PC-3 (cell line): ENCODE measurements around the gene IL1RAP. TPM values are rescaled to one million over a fixed set of nuclear protein-coding genes. Genes with fewer than 3 reads are reported as not detected.

Source experiments
- ATAC-seq: fragments of 200-7000 bp; cut with Tn5 transposase; 2 replicates; pipeline ENCODE4 v1.9.1; 2020; ENCODE audit warnings: mild to moderate bottlenecking, moderate library complexity
- BruUV-seq: library from RNA; stranded (reverse); fragments of 400-500 nt; replicated peaks from 2 replicates; lab custom pipeline; 2021; lab: Mats Ljungman, UMichigan
- CTCF ChIA-PET: fragments of 300-600 bp; sonication (Branson Sonifier 250); formaldehyde crosslinking; loops from one replicate; lab custom pipeline; 2022; ENCODE audit warnings: antibody characterized with exemption; lab: Charles Lee
- POLR2A ChIA-PET: fragments of 300-600 bp; sonication (Branson Sonifier 250); formaldehyde crosslinking; loops from one replicate; lab custom pipeline; 2022; ENCODE audit warnings: antibody characterized with exemption; ENCODE audit not compliant: unreplicated experiment; lab: Charles Lee
- DNase-seq: peaks from one replicate; pipeline ENCODE4 v3.0.0-alpha.2; 2015
- H2AFZ ChIP-seq: fragments of 300-600 bp; sonication (generic); 2 replicates; pipeline ENCODE4 v1.6.0; 2016; ENCODE audit warnings: antibody characterized with exemption, low read length
- H3F3A ChIP-seq: fragments of 300-600 bp; sonication (generic); one replicate; pipeline ENCODE4 v1.6.0; 2017; ENCODE audit warnings: antibody characterized with exemption, low read length, control low read depth, mild to moderate bottlenecking; ENCODE audit not compliant: unreplicated experiment
- H3K27ac ChIP-seq: fragments of 300-600 bp; sonication (generic); 2 replicates; pipeline ENCODE4 v1.5.1; 2016; ENCODE audit warnings: mild to moderate bottlenecking, low read length
- H3K27me3 ChIP-seq: fragments of 300-600 bp; sonication (generic); 2 replicates; pipeline ENCODE4 v1.6.1; 2016; ENCODE audit warnings: low read length, mixed read lengths
- H3K36me3 ChIP-seq: fragments of 300-600 bp; sonication (generic); 2 replicates; pipeline ENCODE4 v1.6.1; 2016; ENCODE audit warnings: low read depth, mixed run types, low read length, mixed read lengths
- H3K4me1 ChIP-seq: fragments of 300-600 bp; sonication (generic); 2 replicates; pipeline ENCODE4 v1.5.1; 2016; ENCODE audit warnings: low read length; ENCODE audit not compliant: insufficient read depth
- H3K4me2 ChIP-seq: fragments of 300-600 bp; sonication (generic); 2 replicates; pipeline ENCODE4 v1.6.0; 2016; ENCODE audit warnings: low read length
- H3K4me3 ChIP-seq: fragments of 300-600 bp; sonication (generic); 2 replicates; pipeline ENCODE4 v1.5.1; 2016; ENCODE audit warnings: mild to moderate bottlenecking, low read length, mixed read lengths
- H3K79me2 ChIP-seq: fragments of 300-600 bp; sonication (generic); 2 replicates; pipeline ENCODE4 v1.6.1; 2017; ENCODE audit warnings: low read length, mixed read lengths
- H3K9ac ChIP-seq: fragments of 300-600 bp; sonication (generic); 2 replicates; pipeline ENCODE4 v1.6.0; 2016; ENCODE audit warnings: mild to moderate bottlenecking, low read length
- H3K9me2 ChIP-seq: fragments of 300-600 bp; sonication (generic); replicated peaks from 2 replicates; pipeline ENCODE4 v1.6.1; 2016; ENCODE audit warnings: mixed run types, low read length, mixed read lengths
- H3K9me3 ChIP-seq: fragments of 300-600 bp; sonication (generic); 2 replicates; pipeline ENCODE4 v1.6.1; 2016; ENCODE audit warnings: low read length, mixed read lengths
- H4K20me1 ChIP-seq: fragments of 300-600 bp; sonication (generic); 2 replicates; pipeline ENCODE4 v1.6.1; 2016; ENCODE audit warnings: low read length, mixed read lengths
- EZH2 ChIP-seq: fragments of 300-600 bp; sonication (generic); IDR thresholded peaks from one replicate; pipeline ENCODE4 v1.6.1; 2017; ENCODE audit warnings: antibody characterized with exemption, mild to moderate bottlenecking, low read length; ENCODE audit not compliant: unreplicated experiment
- EZH2phosphoT487 ChIP-seq: fragments of 300-600 bp; sonication (generic); IDR thresholded peaks from 2 replicates; pipeline ENCODE4 v1.6.1; 2018; ENCODE audit warnings: mild to moderate bottlenecking, antibody characterized with exemption, low read length, borderline replicate concordance
- intact Hi-C: fragments of 100-400 bp; cut with micrococcal nuclease; formaldehyde crosslinking; loops from 2 replicates; pipeline ENCODE4 v1.9.0; 2023
- total RNA-seq: library from RNA; depleted of rRNA; stranded (reverse); fragments of >200 nt; gene quantifications from 2 replicates; pipeline ENCODE4 v1.2.3, GENCODE V29; 2014
- TF ChIP-seq, protein P1 (sequence below): fragments of 300-600 bp; sonication (generic); conservative IDR thresholded peaks from 2 replicates; pipeline ENCODE4 v1.5.1; 2017; ENCODE audit warnings: antibody characterized with exemption, low read depth, mild to moderate bottlenecking, low read length

IL1RAP gene
- total RNA-seq, 1 experiment from 2014 or later, result 5.0 TPM

DNA sequence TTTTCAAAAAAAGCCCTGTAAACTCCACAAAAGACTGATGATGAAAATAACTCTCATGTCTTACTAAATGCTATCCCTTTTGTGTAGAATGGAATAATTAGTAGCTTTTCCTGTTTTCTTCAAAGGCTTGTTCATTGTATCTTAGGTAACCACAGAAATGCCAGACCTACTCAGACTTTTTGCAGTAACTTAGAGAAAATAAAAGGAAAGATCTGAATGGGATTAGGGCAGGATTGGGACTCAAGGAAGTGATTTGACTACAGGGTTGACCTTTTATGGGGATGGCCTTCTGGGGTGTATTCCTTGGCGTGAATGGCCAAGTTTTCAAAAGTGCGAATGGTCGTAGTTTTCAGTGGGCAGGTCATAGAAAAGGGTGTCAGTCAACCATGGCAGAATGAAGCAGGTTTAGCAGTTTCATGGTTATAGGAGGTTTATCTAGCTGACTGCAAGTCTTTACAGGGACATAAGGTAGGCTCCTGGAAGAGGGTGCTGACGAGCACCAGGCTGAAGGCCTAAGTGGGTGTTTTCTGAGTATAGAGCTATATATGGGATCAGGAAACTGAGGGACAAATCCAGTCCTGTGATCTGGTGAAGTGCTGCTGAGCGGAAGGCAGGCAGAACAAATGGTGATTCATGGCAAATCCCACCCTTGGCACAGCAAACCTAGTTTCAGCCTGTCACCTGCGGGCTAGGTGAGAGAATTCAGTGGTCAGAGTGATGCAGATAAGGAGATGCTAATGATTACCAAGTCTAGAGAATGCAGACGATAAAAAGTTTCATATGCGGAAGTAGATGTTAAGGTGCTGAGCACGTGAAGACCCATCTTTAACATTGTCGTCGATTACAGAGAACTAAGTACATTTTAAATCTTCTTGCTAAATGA lies 46.4 kb downstream of the IL1RAP start:
- H3K27ac ChIP-seq, result no peak overlapping the region
- ATAC-seq (no peak), DNase-seq (no peak)
- H3K27me3 ChIP-seq, result no peaks in the 10 kb centered on the region
- H2AFZ ChIP-seq, result no peak overlapping the region
- no peak overlapping the region for H3K4me2 ChIP-seq
- no peaks in the 10 kb centered on the region for H3K79me2 ChIP-seq
- no peaks in the 10 kb centered on the region for H4K20me1 ChIP-seq
- no peaks in the 10 kb centered on the region for H3K9me3 ChIP-seq
- CTCF ChIA-PET, result no interaction called here
- H3F3A ChIP-seq, result no peaks in the 10 kb centered on the region
- no peak overlapping the region for H3K4me3 ChIP-seq
- H3K9me2 ChIP-seq, result no peaks in the 10 kb centered on the region
- intact Hi-C loops, result no loop called here
- BruUV-seq, result no TSS peak
- TF ChIP-seq EZH2 (no peak), EZH2phosphoT487 (no peak)
- TF ChIP-seq, protein P1, sequence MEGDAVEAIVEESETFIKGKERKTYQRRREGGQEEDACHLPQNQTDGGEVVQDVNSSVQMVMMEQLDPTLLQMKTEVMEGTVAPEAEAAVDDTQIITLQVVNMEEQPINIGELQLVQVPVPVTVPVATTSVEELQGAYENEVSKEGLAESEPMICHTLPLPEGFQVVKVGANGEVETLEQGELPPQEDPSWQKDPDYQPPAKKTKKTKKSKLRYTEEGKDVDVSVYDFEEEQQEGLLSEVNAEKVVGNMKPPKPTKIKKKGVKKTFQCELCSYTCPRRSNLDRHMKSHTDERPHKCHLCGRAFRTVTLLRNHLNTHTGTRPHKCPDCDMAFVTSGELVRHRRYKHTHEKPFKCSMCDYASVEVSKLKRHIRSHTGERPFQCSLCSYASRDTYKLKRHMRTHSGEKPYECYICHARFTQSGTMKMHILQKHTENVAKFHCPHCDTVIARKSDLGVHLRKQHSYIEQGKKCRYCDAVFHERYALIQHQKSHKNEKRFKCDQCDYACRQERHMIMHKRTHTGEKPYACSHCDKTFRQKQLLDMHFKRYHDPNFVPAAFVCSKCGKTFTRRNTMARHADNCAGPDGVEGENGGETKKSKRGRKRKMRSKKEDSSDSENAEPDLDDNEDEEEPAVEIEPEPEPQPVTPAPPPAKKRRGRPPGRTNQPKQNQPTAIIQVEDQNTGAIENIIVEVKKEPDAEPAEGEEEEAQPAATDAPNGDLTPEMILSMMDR, result no peak
- H3K9ac ChIP-seq, result no peak overlapping the region
- H3K36me3 ChIP-seq, result peaks cover 4% of the 10 kb centered on the region
- POLR2A ChIA-PET, result no interaction called here
- H3K4me1 ChIP-seq, result peaks cover 8% of the 10 kb centered on the region; the same call in 1 of the 2 replicates

- Histone ChIP-seq H3K79me2 (no peaks in the 10 kb centered on the region), H3K9me3 (no peaks in the 10 kb centered on the region), H3K4me1 (peaks cover 29% of the 10 kb centered on the region), H3F3A (no peaks in the 10 kb centered on the region), H2AFZ (no peak overlapping the region), H3K36me3 (peaks cover 7% of the 10 kb centered on the region), H3K9ac (no peak overlapping the region), H3K27me3 (no peaks in the 10 kb centered on the region), H3K9me2 (no peaks in the 10 kb centered on the region), H3K4me3 (no peak overlapping the region), H4K20me1 (no peaks in the 10 kb centered on the region), H3K4me2 (no peak overlapping the region), H3K27ac (no peak overlapping the region)
- intact Hi-C loops, result no loop called here
- POLR2A ChIA-PET, result interaction anchor here (0.6 kb wide), 1 partner anchor 58 kb away, joined by 4 read pairs; no protein-coding TSS in a partner anchor
- CTCF ChIA-PET, result no interaction called here
- DNase-seq (peak; percentile 34), ATAC-seq (no peak)
- TF ChIP-seq EZH2phosphoT487 (no peak), EZH2 (no peak)
- TF ChIP-seq, protein P1, result no peak
- no TSS peak for BruUV-seq
Measured at GRCh38 chr3:190562866-190563510, 49.1 kb downstream of the IL1RAP start.

GRCh38 chr3:190564175-190564574 lies 50.3 kb downstream of the IL1RAP start:
- no peak for TF ChIP-seq EZH2phosphoT487
- TF ChIP-seq, protein P1, result no peak
- no peak for TF ChIP-seq EZH2
- Histone ChIP-seq H3K9ac (no peak overlapping the region), H3K4me2 (no peak overlapping the region), H2AFZ (no peak overlapping the region), H3K27ac (no peak overlapping the region), H3K9me3 (no peaks in the 10 kb centered on the region), H3K9me2 (no peaks in the 10 kb centered on the region), H3K36me3 (peaks cover 7% of the 10 kb centered on the region; the same call in 1 of the 2 replicates), H3K79me2 (no peaks in the 10 kb centered on the region), H3K4me1 (peaks cover 29% of the 10 kb centered on the region), H4K20me1 (no peaks in the 10 kb centered on the region), H3K4me3 (no peak overlapping the region), H3F3A (no peaks in the 10 kb centered on the region), H3K27me3 (no peaks in the 10 kb centered on the region)
- POLR2A ChIA-PET, result no interaction called here
- no TSS peak for BruUV-seq
- intact Hi-C loops, result no loop called here
- DNase-seq (no peak), ATAC-seq (no peak)
- CTCF ChIA-PET, result no interaction called here
